HG03196 (cell line): ENCODE results near the gene FXYD1.

Experiments used
- ATAC-seq: cut with Tn5 transposase; IDR thresholded peaks from one replicate; pipeline ENCODE4 v1.9.1; 2021; ENCODE audit not compliant: unreplicated experiment

The FXYD1 gene

DNA sequence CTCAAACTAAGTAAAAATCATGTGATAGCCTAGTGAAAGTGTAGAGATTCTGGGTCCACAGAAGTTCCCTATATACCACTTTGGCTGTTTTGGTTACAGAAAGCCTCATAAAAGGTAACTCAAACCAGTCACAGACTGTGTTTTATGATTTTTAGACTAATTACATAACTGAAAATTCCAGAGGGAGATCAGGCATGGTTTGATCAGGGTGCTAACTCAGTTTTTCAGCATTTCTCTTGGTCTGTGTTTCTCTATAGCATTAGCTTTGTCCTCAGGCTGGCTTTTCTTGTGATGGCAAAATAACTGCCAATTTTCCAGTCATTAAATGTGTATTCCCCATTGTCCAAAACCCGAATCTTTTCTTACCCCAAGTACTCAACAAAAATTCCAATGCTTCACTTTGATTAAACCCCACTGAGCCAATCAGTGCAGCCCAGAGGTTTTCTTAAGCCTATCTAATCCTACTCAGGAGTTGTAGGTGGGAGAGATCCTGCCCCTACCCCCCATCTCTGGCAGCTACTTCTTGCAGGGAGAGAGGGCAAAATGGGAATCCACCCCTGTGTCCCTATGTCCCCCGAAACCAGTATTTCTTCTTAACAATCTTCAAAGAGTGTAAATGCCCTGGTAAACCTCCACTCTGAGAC is 31.6 kb upstream of the FXYD1 start:
- ATAC-seq, result no peak

DNA sequence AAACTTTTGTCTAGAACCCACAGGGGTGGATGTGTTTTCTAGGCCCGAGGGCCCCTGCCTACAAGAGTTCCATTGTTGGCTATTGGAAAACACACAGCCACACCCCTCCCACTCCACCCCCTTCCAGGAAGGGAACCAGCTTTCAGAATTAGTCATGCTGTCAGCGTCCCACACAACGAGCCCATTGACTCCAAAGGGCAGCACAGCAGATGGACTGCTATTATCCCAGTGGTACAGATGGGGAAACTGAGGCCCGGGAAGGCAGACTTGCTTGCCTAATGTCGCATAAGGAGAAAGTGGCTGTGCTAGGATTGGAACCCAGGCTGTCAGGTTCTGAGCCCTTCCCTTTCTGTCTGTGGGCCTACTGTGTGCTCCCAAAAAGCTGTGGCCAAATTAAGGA is 31.1 kb upstream of the FXYD1 start:
- no peak for ATAC-seq

DNA sequence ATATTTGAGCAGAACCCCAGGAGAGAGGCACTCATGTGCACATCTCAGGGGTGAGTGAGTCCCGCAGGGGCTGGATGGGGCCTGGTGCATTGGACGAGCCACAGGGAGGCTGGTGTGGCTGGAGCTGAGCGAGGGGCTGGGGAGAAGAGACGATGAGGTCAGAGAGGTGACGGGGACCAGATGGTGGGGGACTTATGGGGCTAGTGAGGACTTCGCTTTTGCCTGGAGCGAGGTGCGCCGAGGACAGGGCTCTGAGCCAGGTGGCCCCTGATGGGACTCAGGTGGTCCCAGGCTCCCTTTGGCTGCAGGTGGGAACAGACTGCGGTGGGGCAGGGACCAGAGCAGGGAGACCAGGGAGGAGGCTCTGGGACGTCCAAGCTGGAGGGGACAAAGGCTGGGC is 29.9 kb upstream of the FXYD1 start:
- ATAC-seq, result no peak

DNA sequence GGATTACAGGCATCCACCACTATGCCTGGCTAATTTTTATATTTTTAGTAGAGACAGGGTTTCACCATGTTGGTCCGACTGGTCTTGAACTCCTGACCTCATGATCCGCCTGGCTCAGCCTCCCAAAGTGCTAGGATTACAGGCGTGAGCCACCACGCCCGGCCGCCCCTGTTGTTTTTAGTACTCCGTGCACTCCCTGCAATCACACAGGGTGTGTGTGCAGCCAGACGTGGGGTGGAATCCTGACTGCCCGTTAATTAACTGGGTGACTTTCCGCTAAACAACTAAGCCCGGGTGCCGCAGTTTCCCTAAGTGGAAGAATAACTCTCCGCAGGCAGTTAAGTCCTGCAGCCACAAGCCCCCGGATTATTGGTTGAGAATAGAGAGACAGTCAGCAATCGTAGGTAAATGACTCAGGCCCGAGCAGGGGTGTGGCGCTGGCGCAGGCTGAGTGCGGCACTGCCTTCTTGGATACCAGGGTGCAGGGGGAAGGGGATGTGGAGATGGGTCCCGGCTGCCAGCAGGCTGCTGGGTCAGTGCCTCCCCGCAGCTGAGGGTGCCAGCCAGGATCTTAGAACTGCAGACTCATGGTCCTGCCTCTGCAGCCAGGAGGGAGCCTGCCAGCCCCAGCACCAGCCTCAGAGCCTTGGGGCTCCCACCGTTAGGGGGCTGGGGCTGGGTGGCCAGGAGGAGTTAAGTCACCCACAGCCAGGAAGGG is 29.1 kb upstream of the FXYD1 start:
- ATAC-seq, result no peak

DNA sequence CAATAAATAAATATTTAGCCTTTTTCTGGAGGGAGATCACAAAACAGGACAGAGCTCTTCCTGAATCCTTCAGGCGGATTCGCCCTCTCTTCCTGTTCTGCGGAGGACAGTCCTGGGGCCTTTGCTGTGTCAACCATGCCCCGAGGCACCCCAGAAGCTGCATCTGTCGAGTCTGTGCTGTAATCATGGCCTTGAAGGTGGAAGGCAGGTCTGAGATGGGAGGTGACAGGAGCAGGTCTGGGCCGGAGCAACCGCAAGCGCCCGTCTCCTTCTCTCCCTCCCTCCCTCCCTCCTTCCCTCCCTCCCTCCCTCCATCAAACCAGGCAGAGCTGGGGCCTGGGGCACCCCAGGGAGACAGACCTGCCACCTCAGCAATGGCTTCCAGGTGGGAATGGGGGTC is 27.6 kb upstream of the FXYD1 start:
- ATAC-seq, result no peak

DNA sequence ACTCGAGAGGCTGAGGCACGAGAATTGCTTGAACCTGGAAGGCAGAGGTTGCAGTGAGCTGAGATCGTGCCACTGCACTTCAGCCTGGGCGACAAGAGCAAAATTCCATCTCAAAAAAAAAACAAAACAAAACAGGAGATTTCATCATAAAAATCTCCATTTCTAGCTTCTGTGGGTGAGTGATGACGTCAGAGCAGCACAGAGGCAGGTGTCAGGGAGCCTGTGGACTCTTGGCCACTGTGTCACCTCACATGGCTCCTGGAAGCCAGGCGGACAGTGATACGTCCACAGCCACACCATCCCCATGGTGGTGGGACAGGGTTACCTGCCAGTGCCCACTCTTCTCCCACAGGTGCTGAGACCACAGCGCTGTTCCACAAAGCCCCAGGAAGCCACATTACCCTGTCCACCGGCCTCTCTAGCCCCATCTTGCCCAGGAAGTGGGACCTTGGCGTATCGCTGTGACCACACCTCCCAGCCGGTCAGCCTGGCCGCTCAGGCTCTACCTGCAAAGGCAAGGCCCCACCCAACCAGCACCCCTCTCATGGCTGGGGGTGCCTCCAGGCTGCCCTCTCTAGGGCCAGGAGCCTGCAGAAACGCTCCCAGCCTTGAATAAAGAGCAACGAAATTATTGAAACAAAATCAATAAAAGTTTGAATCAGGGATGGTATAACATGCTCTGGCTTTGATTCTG is 25.5 kb upstream of the FXYD1 start:
- no peak for ATAC-seq

DNA sequence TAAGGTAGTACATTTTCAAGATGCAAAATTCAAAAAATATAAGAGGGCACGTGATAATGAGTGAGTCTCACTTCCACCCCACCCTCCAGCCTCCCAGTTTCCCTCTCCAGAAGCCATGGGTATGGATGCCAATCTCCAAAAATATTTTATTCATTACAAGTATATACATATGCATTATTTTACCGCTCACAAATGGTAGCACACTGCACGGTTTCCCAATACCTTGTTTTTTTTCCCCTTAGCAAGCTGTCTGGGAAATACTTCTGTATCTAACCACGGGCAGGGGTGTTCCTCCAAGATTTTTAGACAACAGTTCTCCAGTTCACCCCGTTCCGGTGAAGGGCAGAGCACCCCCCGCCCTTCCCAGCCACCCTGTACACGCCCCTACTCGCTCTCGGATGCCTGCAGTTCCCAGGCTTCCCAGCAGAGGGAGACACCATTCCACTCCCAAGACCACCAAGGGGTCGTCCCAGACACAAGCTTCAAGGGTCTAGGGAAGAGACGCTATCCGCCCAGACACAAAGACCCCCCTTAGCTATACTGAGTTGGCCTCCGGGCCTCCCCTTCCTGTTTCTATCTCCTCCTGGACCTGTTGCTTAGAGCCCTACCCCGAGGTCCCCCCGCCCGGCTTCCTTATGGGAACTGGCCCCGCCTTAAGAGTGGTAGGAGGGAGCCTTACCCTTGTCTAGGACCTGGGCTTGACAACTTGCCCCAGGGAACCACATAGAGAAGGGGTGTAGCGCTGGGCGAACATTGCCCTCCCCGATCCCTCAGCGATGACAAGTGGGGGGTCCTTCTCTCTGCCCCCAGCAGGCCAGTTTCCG is 24.1 kb upstream of the FXYD1 start:
- no peak for ATAC-seq

DNA sequence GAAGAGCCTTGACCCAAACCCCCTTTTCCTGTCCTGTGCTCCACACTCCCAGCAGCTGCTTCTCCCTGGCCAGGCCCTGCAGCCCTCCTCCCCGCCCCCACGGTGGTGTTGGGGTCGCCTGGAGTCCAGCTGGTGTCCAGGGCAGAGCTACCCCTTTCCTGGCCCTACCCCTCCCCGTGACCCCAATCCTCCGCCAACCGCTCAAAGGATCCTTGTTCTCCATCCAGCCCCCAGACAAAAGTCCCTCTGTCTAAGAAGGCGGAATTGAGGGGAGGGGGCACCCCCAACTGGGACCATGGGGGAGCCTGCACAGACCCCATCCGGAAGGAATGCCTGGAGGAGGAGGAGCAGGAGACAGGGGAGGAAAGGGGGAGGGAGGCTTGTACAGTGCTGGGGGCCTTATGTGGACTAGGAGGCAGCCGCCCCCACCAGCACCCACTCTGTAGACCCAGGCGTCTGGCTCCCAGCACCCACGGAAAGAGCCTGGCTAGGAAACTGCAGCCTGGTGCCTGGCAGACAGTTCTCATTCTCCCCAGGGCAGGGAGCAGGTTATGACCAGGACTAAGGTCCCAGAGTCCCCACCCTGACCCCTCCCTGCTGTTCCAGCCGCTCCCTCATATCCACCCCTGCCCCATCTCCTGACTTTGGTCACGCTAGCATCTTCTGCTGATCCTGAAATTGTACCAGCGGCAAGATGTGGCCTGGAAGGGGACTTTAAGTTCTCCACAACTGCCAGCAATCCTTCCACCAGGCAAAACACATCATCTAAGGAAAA is 23.3 kb upstream of the FXYD1 start, which contains the start of gene FXYD3:
Gene FXYD3 (plus strand): TSS at position 647 of the 775 bp plus-strand sequence. CDS start 3,554 bp downstream, outside the sequence.
- ATAC-seq, result no peak

DNA sequence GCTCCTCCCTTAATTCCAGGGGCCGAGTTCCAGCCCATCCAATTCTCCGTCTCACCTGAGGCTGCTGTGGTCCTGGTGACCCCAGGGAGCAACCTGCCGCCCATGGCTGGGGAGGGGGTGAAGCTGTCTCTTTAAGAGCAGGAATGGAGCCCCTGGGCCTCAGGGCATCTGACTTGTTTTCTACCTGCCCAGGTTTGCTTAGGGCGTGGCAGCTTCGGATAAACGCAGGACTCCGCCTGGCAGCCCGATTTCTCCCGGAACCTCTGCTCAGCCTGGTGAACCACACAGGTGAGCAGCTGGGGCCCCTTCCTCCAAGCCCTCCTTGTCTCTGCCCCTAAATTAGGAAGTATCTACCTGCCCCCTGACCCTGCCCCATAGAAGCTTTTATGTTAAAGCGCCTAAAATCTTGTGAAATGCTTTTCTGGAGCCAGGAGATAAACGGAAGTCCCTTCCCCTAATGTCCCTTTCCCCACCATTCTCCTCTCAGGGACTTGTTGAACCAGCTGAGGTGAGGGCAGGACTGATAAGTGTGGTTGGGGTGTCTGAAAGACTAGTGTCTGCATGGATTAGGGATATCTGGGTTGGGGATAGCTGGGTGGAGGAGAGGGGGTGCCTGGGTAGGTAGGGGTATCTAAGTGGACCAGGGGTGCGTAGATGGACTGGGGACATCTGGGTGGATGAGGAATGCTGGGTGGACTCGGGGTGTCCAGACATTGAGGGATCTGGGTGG is 22.4 kb upstream of the FXYD1 start:
- ATAC-seq, result no peak

DNA sequence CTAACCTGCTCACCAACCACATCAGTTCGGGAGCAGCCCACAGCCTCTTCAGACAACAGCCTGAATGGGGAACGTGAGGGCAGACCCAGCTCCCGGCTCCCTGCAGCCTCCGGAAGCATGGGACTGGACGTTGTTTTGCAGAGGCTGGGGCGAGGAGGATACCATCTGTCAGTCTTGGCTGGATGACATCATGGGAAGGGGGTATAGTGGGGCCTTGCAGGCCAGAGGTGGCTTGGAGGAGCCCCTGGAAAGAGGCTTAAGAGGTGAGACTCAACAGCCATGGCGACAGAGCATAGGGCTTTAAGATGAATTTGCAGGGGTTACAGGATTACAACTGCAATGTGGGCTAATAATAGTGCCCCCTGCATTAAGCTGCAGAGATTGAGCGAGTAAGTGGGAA is 21.5 kb upstream of the FXYD1 start:
- ATAC-seq, result no peak

DNA sequence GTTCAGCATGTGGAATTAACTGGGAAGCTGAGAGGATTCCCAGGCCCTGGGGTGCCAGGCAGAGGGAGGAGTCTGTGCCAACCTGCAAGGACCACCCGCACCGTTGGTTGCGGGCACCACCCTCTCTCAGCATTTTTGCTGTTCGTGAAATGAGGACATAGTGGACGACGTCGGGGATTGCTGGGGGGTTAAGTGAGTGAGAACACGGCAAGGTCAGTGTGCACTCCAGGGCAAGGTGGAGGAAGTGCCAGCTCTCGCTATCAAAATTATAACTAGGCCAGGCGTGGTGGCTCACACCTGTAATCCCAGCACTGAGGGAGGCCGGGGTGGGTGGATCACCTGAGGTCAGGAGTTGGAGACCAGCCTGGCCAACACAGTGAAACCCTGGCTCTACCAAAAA is 20.8 kb upstream of the FXYD1 start:
- no peak for ATAC-seq

DNA sequence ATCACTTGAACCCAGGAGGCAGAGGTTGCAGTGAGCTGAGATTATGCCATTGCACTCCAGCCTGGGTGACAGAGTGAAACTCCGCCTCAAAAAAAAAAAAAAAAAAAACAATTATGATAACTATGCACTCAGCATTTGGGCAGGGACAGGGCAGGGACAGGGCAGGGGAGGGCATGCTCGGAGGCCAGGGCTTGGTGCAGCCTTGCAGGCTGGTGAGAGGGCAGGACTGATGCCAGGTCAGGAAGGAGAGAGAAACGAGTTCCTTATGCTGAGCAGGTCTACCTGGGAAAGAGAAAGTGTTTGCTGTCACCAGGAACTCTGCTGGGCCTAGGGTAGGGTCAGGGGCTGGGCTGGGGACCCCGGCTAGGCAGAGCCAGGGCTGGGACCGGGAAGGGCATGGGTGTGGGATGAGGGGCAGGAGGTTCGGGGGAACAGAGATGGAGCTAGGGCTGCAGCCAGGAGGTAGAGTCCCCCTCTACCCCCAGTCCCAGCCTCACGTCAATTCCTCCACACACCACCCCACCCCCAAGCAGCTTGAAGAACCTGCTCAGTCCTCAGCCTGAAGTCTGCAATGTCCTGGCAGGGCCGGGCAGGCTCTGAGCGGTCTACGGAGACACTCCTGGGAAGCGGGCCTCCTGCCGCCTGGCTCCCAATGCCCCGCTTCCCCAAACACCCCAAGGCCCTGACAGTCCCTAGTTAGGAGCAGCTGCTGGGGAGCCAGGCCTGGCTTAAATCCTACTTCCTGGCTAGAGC is 20.2 kb upstream of the FXYD1 start:
- no peak for ATAC-seq

DNA sequence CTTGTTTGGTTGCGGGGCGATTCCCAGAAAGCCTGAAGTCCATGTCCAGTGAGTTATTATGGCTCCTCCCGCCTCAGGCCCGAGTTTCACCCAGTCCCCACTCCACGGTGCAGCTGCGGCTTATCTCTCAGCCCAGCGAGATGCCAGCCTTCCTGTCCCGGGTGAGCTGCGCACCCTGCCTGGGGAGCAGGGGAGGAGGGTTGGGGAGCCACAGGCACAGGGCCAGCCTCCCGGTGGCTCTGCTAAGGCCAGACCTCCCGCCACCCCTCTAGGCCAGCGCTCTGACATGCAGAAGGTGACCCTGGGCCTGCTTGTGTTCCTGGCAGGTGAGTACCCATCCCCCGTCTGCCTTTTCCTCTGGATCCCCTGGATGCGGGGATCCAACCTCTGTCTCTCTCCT is 19.5 kb upstream of the FXYD1 start:
- ATAC-seq, result no peak

DNA sequence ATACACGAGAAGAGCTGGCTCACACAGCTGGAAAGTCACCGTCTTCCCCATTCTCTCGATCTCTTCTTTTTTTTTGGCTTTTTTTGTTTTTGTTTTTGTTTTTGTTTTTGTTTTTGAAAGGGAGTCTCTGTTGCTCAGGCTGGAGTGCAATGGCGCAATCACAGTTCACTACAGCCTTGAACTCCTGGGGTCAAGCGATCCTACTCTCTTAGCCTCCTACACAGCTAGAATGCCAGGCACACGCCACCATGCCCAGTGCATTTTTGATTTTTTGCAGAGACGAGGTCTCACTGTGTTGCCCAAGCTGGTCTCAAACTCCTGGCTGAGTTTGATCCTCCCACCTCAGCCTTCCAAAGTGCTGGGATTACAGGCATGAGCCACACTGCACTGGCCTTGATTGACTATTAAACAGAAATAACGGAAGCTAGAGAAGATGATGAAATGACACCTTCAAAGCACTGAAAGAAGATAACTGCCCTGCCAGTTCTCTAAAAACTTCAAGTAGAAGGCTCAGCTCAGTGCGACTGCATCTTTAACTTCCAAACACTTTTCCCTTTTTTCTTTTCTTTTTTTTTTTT is 19.0 kb upstream of the FXYD1 start:
- no peak for ATAC-seq

DNA sequence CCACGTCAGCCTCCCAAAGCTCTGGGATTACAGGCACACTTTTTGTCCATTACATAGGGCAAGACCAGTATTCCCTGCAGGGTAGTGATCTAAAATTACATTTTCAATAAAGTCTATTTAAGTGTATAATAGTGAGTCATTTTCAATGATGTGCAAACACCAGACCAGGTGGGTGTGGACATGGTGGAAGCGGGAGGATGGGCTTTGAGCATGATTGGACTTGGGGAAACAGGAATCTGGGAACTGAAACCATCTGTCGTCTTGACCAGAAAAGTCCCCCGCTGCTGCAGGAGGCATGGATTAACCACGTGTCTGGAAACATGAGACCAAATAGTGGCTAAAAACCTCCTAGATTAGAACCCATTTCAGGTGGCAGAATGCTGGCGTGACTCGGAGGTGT is 18.1 kb upstream of the FXYD1 start:
- no peak for ATAC-seq

DNA sequence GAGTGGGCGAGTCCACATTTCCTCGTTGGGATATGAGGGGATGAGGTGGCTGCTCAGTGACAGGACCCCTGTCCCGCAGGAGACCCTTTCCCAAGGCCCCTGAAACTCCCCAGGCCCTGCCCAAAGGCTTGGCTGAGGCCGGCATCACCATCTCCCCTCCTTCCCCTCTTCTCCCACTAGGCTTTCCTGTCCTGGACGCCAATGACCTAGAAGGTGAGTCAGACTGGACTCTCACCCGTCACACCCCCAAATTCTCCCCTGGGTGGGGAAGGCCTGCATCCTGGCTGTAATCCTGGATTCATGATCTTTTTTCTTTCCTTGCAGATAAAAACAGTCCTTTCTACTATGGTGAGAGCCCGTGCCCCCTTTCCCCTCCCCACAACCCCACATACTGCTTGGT is 17.7 kb upstream of the FXYD1 start:
- ATAC-seq, result no peak

DNA sequence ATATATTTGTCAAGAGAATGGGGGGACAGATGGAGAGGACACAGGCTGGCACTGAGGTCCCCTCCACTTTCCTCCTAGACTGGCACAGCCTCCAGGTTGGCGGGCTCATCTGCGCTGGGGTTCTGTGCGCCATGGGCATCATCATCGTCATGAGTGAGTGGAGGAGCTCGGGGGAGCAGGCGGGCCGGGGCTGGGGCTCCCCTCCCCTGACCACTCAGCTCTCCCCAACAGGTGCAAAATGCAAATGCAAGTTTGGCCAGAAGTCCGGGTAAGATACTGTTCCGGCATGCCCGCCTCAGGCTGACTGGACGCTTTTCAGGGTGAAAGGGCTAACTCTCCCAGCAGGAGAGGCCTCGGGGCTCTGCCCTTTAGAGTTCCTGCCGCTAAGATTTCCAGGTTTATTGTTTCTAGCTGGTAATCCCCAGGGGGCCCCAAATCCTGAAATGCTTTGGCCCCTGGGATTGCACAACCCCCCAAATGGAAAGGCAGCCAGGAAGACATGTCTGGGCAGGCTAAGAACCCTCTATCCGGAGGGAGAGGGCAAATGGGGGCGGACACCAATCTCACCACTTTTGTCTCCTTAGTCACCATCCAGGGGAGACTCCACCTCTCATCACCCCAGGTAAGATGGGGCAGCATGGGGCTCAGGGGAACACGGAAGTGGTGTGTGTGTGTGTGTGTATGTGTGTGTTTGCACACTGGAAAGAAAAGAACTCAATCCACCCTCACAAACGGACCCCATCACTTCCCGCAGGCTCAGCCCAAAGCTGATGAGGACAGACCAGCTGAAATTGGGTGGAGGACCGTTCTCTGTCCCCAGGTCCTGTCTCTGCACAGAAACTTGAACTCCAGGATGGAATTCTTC is 15.7 kb upstream of the FXYD1 start:
- ATAC-seq, result no peak

DNA sequence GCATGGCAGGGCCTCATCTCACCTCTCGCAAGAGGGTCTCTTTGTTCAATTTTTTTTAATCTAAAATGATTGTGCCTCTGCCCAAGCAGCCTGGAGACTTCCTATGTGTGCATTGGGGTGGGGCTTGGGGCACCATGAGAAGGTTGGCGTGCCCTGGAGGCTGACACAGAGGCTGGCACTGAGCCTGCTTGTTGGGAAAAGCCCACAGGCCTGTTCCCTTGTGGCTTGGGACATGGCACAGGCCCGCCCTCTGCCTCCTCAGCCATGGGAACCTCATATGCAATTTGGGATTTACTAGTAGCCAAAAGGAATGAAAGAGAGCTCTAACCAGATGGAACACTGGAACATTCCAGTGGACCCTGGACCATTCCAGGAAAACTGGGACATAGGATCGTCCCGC is 15.1 kb upstream of the FXYD1 start:
- ATAC-seq, result no peak
